Measurements from ENCODE around the gene ZNF320.
"Not testable (repeated sequence)": the region's sequence is repeated elsewhere in the genome, so short reads cannot be mapped to it uniquely, and the experiment has no call there.

DNA sequence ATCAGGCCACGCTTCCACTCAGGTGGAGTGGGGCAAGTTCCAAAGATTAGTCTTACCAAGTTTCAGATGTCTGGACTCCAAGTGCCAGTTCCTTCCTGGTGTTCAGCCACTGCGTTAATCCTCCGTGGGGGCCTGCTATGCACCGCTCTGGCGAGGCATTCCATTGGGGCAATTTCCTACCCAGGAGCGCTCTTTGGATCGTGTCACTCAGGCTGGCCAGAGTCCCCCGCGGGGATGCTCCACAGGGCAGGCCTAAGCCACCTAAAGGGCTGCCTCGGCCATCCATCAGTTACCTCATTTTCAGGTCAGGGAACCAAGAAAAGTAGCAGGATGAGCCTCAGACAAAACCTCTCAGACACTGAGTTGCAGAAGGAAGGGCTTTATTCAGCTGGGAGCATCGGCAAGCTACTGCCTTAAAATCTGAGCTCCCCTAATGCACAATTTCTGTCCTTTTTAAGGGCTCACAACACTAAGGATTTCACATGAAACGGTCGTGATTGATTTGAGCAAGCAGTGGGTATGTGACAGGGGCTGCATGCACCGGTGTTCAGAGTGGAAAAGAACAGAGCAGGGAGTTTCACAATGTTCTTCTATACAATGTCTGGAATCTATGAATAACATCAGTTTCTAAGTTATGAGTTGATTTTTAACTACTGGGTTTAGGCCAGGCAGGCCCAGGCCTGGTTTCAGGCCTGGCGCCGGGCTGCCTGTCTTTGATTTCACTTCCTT lies 6.8 kb upstream of the ZNF320 start:
- not testable (repeated sequence) for TF ChIP-seq TAF1 (IDR thresholded peaks at IDR 0.05; ENCODE audit: low read depth, low read length); POLR2AphosphoS5 (IDR thresholded peaks at IDR 0.05; ENCODE audit: low read depth, low read length); POLR2A (IDR thresholded peaks at IDR 0.05; ENCODE audit: low read depth, low read length); SPI1 (IDR thresholded peaks at IDR 0.05; ENCODE audit: low read depth, low read length); PAX5 (IDR thresholded peaks at IDR 0.05; ENCODE audit: insufficient read depth, low read length, severe bottlenecking); POU2F2 (IDR thresholded peaks at IDR 0.05; ENCODE audit: low read depth, low read length)
